Liver (tissue), 9 donors: ENCODE results near the gene MCU. TPM values are rescaled to one million over a fixed set of nuclear protein-coding genes. Genes with fewer than 3 reads are reported as not detected.

Experiments
- DNase-seq: peaks from one replicate; pipeline ENCODE4 v3.0.0-alpha.2; 2017; ENCODE audit warnings: low spot score
- H3K27ac ChIP-seq, 2 donors: one replicate each; pipeline ENCODE4 v1.7.0; 2013; ENCODE audit warnings: inconsistent platforms in 2 of 2, low read length in 2 of 2, control low read depth in 1 of 2, low read depth in 1 of 2, mild to moderate bottlenecking in 1 of 2
- H3K27me3 ChIP-seq, 4 donors: one replicate each; pipeline versions ENCODE4 v1.6.1 to v1.7.0; 2013; ENCODE audit warnings: low read length in 3 of 4, inconsistent platforms in 1 of 4, mild to moderate bottlenecking in 1 of 4, moderate library complexity in 1 of 4; ENCODE audit not compliant: control insufficient read depth in 4 of 4, insufficient read depth in 4 of 4
- H3K36me3 ChIP-seq, 4 donors: one replicate each; pipeline versions ENCODE4 v1.6.1 to v1.7.0; 2013; ENCODE audit warnings: low read length in 3 of 4, mild to moderate bottlenecking in 3 of 4, low read depth in 1 of 4, moderate library complexity in 1 of 4; ENCODE audit not compliant: control insufficient read depth in 4 of 4, insufficient read depth in 3 of 4
- H3K4me1 ChIP-seq, 4 donors: one replicate each; pipeline versions ENCODE4 v1.6.1 to v1.7.0; 2013; ENCODE audit warnings: low read length in 3 of 4, mild to moderate bottlenecking in 3 of 4, moderate library complexity in 1 of 4; ENCODE audit not compliant: control insufficient read depth in 4 of 4, insufficient read depth in 4 of 4
- H3K4me3 ChIP-seq, 3 donors: one replicate each; pipeline versions ENCODE4 v1.6.1 to v1.7.0; 2013; ENCODE audit warnings: low read length in 3 of 3, control low read depth in 1 of 3, low read depth in 1 of 3, mild to moderate bottlenecking in 1 of 3
- H3K9ac ChIP-seq, 2 donors: one replicate each; pipeline ENCODE4 v1.7.0; 2013; ENCODE audit warnings: low read length in 2 of 2, mild to moderate bottlenecking in 2 of 2, moderate library complexity in 2 of 2, control low read depth in 1 of 2, low read depth in 1 of 2
- H3K9me3 ChIP-seq, 4 donors: one replicate each; pipeline versions ENCODE4 v1.6.1 to v1.7.0; 2013; ENCODE audit warnings: low read length in 3 of 4; ENCODE audit not compliant: control insufficient read depth in 4 of 4
- ATF3 ChIP-seq: IDR thresholded peaks from 2 replicates; pipeline ENCODE4 v1.6.1; 2016; ENCODE audit warnings: antibody characterized with exemption
- CTCF ChIP-seq: fragments of 150-350 bp; IDR thresholded peaks from 2 replicates; pipeline ENCODE4 v1.5.1; 2017; ENCODE audit warnings: improper control_type of control experiment, low read depth, low read length; ENCODE audit not compliant: missing input control
- EGR1 ChIP-seq, 2 donors: IDR thresholded peaks; 2 replicates each; pipeline ENCODE4 v1.6.1; 2016 to 2018; ENCODE audit warnings: antibody characterized with exemption in 2 of 2, low read depth in 2 of 2
- FOXA1 ChIP-seq: IDR thresholded peaks from 2 replicates; pipeline ENCODE4 v1.6.1; 2016; ENCODE audit warnings: antibody characterized with exemption
- FOXA2 ChIP-seq: IDR thresholded peaks from 2 replicates; pipeline ENCODE4 v1.6.1; 2016; ENCODE audit warnings: antibody characterized with exemption
- GABPA ChIP-seq, 2 donors: IDR thresholded peaks in 1 of 2; conservative IDR thresholded peaks in 1 of 2; 2 replicates each; pipeline ENCODE4 v1.6.1; 2016; ENCODE audit warnings: antibody characterized with exemption in 2 of 2, mild to moderate bottlenecking in 1 of 2, moderate library complexity in 1 of 2
- HNF4A ChIP-seq, 2 donors: conservative IDR thresholded peaks; 2 replicates each; pipeline ENCODE4 v1.6.1; 2016; ENCODE audit warnings: antibody characterized with exemption in 2 of 2, mild to moderate bottlenecking in 2 of 2
- HNF4G ChIP-seq: IDR thresholded peaks from 2 replicates; pipeline ENCODE4 v1.6.1; 2016; ENCODE audit warnings: antibody characterized with exemption
- JUND ChIP-seq, 2 donors: IDR thresholded peaks; 2 replicates each; pipeline ENCODE4 v1.6.1; 2016; ENCODE audit warnings: antibody characterized with exemption in 2 of 2
- MAX ChIP-seq: IDR thresholded peaks from 2 replicates; pipeline ENCODE4 v1.6.1; 2016; ENCODE audit warnings: antibody characterized with exemption
- NR2F2 ChIP-seq: IDR thresholded peaks from 2 replicates; pipeline ENCODE4 v1.6.1; 2016; ENCODE audit warnings: antibody characterized with exemption
- RAD21 ChIP-seq, 2 donors: IDR thresholded peaks; 2 replicates each; pipeline ENCODE4 v1.6.1; 2016; ENCODE audit warnings: antibody characterized with exemption in 2 of 2, mild to moderate bottlenecking in 2 of 2
- REST ChIP-seq: IDR thresholded peaks from 2 replicates; pipeline ENCODE4 v1.6.1; 2016; ENCODE audit warnings: antibody characterized with exemption, mild to moderate bottlenecking
- RXRA ChIP-seq, 2 donors: IDR thresholded peaks; 2 replicates each; pipeline ENCODE4 v1.6.1; 2017 to 2018; ENCODE audit warnings: antibody characterized with exemption in 2 of 2, mild to moderate bottlenecking in 1 of 2
- SP1 ChIP-seq: IDR thresholded peaks from 2 replicates; pipeline ENCODE4 v1.6.1; 2018; ENCODE audit warnings: antibody characterized with exemption, mild to moderate bottlenecking
- TAF1 ChIP-seq: conservative IDR thresholded peaks from 2 replicates; pipeline ENCODE4 v1.6.1; 2016; ENCODE audit warnings: antibody characterized with exemption, mild to moderate bottlenecking
- YY1 ChIP-seq: IDR thresholded peaks from 2 replicates; pipeline ENCODE4 v1.6.1; 2016; ENCODE audit warnings: antibody characterized with exemption, mild to moderate bottlenecking
- ZBTB33 ChIP-seq: IDR thresholded peaks from 2 replicates; pipeline ENCODE4 v1.6.1; 2016; ENCODE audit warnings: antibody characterized with exemption
- WGBS: extraction: QIAGEN DNeasy Blood & Tissue Kit; methylation state at CpG from one replicate; pipeline ENCODE4 v1.1.7; 2013; 5-methylcytosine and 5-hydroxymethylcytosine counted together
- polyA plus RNA-seq, 2 donors: library from polyadenylated mRNA; stranded (reverse) in 1 of 2; unstranded in 1 of 2; fragments of 200-250 nt in 1 of 2; fragments of >200 nt in 1 of 2; fragmentation: Nextera tagmentation in 1 of 2; extraction: Ambion mirVana in 1 of 2; gene quantifications; one replicate each; pipeline versions ENCODE4 v1.2.1 to v1.2.3, GENCODE V29; 2013 to 2015
- total RNA-seq, 2 donors: library from RNA; depleted of rRNA; stranded (reverse); fragments of >200 nt; gene quantifications; one replicate each; pipeline ENCODE4 v1.2.3, GENCODE V29; 2014
- donor health status: healthy.
- donor health status: healthy.
- donor health status: healthy.
- donor health status: healthy.
- donor health status: healthy.

The MCU gene
- total and polyA plus RNA-seq, 4 donors: 6.4 to 13.0 (median 8.8) TPM

- Histone ChIP-seq H3K4me1 (no peaks in the 10 kb centered on the region), H3K9ac (no peak overlapping the region), H3K9me3 (no peaks in the 10 kb centered on the region), H3K27ac (no peak overlapping the region), H3K36me3 (peaks cover 0 to 4% (median 0%) of the 10 kb centered on the region in 4 donors), H3K4me3 (no peak overlapping the region), H3K27me3 (no peaks in the 10 kb centered on the region)
- TF ChIP-seq RAD21 (IDR thresholded peaks at IDR 0.05) (no peak), TAF1 (no peak), HNF4A (conservative IDR thresholded peaks at IDR 0.05) (no peak), HNF4G (no peak), FOXA1 (no peak), REST (no peak), JUND (IDR thresholded peaks at IDR 0.05) (no peak), FOXA2 (no peak), YY1 (no peak), SP1 (no peak), CTCF (no peak), GABPA (IDR thresholded peaks at IDR 0.05 in 1 of 2, conservative IDR thresholded peaks at IDR 0.05 in 1 of 2) (no peak), ZBTB33 (no peak), RXRA (IDR thresholded peaks at IDR 0.05) (no peak), NR2F2 (no peak), EGR1 (IDR thresholded peaks at IDR 0.05; ENCODE audit: low read depth in 2 of 2) (no peak), MAX (no peak), ATF3 (no peak)
- no peak for DNase-seq
- 88% methylated on average over 2 of the region's 2 CpGs for WGBS
Measured at GRCh38 chr10:72855790-72856189, 163.8 kb downstream of the MCU start.
